ENCODE data around the gene GP2.

DNA sequence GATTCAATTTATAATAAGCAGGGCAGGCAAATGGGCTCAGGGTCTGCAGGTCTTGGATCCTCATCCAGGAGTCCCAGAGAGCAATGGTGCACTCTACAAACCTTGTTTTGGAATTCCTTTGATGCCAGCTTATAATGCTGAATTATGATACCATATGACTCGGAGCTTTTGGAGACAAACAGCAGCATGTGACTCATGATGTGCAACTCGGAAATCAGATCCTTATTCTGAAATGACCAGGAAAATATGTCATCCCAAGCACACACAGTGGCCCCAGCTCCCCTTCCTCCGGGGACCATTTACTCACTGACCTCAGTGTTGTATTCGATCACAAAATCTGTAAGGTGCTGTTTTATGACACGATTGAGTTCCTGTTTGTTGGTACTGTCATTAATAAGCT lies 45.4 kb upstream of the GP2 start:
- TF ChIP-seq, protein P1, sequence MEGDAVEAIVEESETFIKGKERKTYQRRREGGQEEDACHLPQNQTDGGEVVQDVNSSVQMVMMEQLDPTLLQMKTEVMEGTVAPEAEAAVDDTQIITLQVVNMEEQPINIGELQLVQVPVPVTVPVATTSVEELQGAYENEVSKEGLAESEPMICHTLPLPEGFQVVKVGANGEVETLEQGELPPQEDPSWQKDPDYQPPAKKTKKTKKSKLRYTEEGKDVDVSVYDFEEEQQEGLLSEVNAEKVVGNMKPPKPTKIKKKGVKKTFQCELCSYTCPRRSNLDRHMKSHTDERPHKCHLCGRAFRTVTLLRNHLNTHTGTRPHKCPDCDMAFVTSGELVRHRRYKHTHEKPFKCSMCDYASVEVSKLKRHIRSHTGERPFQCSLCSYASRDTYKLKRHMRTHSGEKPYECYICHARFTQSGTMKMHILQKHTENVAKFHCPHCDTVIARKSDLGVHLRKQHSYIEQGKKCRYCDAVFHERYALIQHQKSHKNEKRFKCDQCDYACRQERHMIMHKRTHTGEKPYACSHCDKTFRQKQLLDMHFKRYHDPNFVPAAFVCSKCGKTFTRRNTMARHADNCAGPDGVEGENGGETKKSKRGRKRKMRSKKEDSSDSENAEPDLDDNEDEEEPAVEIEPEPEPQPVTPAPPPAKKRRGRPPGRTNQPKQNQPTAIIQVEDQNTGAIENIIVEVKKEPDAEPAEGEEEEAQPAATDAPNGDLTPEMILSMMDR (IDR thresholded peaks at IDR 0.05): no peak
- TF ChIP-seq POLR2A (IDR thresholded peaks at IDR 0.05) (no peak), POLR2AphosphoS5 (IDR thresholded peaks at IDR 0.05; ENCODE audit: insufficient read depth in 1 of 2, low read depth in 1 of 2) (no peak)
